GM18520 (cell line): ENCODE measurements around the gene SYNPO.

Source experiments
- ATAC-seq: cut with Tn5 transposase; IDR thresholded peaks from one replicate; pipeline ENCODE4 v1.9.1; 2021; ENCODE audit not compliant: unreplicated experiment

SYNPO gene

GRCh38 chr5:150641006-150641570, 628 bp downstream of the SYNPO start:
- no peak for ATAC-seq

GRCh38 chr5:150641824-150642566, 1.5 kb downstream of the SYNPO start:
- ATAC-seq: no peak

GRCh38 chr5:150642567-150642927, 2.1 kb downstream of the SYNPO start:
- ATAC-seq: no peak

GRCh38 chr5:150642991-150643710, 2.7 kb downstream of the SYNPO start:
- no peak for ATAC-seq

DNA sequence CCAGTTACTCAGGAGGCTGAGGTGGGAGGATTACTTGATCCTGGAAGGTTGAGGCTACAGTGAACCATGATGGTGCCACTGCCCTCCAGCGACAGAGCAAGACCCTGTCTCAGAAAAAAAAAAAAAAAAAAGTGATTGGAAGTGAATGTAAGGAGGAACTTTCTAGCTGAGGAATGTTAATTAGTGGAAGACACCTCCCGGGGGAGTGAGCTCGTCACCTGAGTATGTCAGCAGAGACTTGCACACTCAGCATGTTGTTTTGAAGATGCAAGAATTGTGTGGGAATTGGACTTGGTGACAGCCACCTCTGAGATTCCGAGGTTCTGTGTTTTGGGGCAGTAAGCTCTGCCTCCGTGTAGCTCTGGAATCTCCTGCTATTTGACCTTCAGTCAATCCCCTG, 3.6 kb downstream of the SYNPO start:
- no peak for ATAC-seq

- no peak for ATAC-seq
These were observed 4.1 kb downstream of the SYNPO start for GRCh38 chr5:150644514-150644913.

DNA sequence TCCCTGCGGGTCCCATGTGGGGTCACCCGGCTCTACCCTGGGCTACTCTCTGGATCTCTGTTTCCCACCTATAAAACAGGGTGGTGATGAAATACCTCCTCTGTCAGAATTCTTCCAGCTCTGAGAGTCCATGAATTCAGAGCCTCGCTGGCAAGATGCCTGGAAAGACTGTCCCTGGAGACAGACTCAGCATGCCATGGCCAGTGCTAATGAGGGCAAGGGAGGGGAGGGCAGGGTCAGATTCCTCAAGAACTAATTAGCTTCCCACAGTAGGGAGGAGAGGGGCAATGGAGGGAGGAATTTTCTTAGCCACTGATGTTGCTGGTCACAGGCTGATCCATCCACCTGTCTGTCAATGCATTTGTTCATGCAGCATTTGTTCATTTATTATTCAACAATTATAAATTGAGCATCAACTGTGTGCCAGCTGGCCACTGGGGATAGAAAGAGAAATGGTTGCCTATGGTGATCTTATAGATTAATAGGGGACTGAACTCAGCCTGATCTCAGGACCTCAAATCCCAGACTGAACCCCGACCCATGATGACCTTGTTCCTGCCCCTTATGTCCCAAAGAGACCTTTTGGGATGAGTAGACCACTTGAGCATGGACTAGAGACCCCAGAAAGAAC, 4.7 kb downstream of the SYNPO start:
- ATAC-seq: no peak

DNA sequence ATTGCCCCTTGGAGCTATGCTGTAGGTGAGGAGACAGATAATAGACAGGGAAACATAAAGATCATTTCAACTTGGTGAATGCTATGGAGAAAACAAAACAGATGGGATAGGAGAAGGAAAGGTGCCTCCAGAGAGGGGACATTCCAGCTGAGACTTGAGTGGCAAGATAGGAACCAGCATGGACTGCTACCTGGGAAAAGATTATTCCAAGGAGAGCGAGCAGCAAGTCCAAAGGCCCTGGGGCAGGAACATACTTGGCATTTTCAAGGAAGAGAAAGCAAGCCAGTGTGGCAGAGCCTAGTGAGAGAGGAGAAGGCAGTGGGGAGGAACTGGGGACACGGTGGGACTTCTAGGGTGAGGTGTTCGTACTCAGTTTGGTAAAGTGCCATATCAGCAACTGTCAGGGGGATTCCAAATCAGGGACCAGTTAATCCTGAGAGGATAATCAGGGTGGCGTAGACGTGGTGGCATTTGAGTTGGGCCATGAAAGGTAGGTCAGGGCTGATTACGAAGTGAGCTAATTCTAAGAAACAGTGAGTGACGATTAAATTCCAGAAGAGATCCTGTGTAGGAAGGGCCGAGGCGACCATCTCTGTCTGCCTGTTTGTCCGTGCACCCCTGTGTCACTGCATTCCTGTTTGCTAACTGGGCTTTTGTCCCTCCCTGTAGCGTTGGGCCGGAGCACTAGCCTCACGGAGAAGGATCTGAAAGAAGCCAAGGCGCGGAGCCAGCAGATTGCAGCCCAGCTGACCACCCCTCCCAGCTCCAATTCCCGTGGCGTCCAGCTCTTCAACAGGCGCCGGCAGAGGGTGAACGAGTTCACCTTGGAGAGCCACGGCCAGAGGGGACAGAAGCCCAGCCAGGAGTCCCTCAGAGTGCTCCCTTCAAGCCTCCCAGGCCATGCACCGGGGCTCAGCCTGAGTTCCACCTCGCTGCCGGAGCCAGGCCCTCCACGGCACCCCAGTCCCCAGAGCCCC, 7.1 kb downstream of the SYNPO start:
- no peak for ATAC-seq

DNA sequence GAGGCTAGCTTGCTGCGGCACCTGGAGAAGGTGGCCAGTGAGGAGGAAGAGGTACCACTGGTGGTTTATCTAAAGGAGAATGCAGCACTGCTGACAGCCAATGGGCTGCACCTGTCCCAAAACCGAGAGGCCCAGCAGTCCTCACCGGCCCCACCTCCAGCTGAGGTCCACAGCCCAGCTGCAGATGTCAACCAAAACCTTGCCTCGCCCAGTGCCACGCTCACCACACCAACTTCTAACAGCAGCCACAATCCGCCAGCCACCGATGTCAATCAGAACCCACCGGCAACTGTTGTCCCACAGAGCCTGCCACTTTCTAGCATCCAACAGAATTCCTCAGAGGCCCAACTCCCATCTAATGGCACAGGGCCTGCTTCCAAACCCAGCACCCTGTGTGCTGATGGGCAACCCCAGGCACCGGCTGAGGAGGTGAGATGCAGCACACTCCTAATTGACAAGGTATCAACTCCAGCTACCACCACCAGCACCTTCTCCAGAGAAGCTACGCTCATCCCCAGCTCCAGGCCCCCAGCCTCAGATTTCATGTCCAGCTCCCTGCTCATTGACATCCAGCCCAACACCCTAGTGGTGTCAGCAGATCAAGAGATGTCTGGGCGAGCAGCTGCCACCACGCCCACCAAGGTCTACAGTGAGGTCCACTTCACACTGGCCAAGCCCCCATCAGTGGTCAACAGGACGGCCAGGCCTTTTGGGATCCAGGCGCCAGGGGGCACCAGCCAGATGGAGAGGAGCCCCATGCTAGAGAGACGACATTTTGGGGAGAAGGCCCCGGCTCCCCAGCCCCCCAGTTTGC, 8.0 kb downstream of the SYNPO start:
- no peak for ATAC-seq

DNA sequence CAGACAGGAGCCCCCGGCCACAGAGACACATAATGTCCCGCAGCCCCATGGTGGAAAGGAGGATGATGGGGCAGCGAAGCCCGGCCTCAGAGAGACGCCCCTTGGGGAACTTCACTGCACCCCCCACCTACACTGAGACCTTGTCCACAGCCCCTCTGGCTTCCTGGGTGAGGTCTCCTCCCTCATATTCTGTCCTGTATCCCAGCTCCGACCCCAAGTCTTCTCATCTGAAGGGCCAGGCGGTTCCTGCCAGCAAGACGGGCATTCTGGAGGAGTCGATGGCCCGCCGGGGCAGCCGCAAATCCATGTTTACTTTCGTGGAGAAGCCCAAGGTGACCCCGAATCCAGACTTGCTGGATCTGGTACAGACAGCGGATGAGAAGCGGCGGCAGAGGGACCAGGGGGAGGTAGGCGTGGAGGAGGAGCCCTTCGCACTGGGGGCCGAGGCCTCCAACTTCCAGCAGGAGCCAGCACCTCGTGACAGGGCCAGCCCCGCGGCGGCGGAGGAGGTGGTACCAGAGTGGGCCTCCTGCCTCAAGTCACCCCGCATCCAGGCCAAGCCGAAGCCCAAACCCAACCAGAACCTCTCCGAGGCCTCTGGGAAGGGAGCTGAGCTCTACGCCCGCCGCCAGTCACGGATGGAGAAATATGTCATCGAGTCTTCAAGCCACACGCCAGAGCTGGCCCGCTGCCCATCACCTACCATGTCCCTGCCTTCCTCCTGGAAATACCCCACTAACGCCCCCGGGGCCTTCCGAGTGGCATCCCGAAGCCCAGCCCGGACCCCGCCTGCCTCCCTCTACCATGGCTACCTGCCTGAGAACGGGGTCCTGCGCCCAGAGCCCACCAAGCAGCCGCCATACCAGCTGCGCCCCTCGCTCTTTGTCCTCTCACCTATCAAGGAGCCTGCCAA, 8.9 kb downstream of the SYNPO start:
- no peak for ATAC-seq

- no peak for ATAC-seq
These were observed 9.9 kb downstream of the SYNPO start for GRCh38 chr5:150650021-150651006.

DNA sequence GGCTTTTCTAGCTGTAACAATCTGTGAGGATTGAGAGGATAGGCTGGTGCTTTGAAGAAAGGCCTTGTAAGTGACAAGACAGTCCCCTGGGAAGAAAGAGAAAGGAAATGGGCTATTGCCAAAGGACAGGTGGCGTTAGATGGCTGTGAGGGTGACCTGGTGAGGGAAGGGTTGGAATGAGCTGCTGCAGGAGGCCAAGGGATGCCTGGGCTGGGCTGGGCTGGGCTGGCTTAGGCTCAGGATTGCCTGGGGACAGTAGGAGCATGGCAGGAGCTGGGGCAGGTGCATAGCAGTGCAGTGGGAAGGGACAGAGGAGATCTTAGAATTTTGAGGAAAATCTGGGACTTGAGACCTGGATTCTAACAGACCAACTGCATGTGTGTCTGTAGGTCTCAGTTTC, 10.9 kb downstream of the SYNPO start:
- no peak for ATAC-seq

DNA sequence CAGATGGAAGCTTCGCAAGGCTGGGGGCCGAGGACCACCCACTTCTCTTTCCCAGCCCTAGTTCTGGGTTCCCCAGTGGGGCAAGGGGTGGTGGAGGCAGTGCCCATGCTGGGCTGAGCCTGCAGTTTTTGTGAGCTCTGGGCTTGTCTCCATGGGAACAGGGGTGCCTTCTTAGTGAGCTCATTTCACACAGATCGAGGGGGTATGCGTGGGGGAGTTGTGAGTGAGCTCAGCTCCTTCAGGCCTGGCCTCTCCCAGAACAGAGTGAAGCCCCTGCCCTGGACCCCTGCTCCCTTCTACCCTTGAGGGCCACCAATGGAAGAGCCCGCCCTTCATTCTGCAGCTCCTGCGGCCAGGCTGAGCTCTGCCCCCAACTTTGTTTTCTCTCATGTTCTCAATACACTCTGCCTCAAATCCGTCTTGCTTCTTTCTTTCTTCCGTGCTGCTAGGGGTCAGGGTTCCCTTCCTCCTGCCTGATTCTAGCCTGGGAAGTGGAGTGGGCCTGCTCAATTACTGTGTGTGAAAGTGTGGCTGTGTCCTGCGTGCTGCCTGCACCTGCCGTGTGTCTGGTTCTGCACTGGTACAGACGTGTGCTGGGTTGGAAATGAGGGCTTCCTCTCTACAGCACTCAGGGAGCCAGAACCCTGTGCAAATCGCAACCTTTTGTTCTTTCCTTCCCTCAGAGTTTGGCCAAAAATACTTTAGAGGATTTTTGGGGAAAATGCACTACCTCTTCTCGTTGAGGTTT, 11.6 kb downstream of the SYNPO start:
- ATAC-seq: no peak

GRCh38 chr5:150653145-150653761, 12.8 kb downstream of the SYNPO start:
- ATAC-seq: no peak

DNA sequence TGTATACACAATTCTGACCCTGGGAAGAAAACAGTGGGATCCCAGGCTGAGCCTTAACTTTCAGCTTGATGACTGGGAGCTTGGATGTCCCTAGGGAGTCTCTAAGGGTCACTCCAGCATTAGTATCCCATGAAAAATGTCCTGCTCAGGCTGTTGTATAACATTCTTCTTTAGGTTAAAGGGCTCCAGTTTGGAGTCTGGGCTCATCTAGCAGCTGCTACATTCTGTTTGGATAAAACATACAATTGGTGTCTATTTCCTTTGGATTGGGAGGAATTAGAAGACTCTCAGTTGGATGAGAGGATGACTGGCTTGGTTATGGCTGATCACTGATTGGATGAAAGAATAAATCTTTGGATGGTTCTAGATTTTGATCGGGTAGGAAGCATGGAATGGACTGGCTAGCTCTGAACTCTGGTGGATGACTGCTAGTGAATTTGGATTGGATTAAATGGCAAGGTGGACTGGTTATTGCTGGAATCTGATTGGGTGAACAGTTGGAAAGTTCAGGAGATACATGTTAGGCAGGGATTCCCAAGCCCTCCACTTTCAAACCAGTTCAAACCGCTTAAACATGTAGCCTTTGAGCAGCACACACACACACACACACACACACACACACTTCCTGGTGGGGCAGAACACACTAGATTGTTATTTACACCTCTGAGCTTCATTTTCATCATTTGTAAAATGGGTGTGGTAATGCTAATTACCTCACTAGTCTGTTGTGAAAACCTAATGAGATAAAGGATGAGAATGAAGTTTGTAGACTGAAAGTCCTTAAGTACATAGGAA, 13.5 kb downstream of the SYNPO start:
- no peak for ATAC-seq

DNA sequence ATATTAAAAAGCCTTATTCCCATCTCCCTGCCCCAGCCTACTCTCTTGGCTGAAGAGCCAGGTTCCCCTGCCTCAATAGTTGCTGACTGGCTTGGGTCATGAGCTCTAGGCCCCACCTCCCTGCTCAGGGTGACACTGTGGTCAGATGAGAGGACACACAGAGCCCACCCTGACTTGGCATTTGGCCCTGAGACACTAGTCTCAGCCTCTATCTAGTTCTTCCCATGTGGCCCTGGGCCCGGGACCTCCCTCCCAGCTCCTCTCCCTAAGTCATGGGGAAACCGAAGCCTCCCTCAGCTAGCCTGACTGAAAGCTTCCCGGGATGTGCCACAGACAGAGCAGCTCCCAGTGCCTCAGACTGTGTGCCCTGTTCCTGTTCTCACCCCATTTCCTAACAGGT, 14.8 kb downstream of the SYNPO start:
- ATAC-seq: no peak
